GM12891 (cell line): Measurements from ENCODE around the gene SNTG2.

Source experiments
- POLR2A ChIP-seq: IDR thresholded peaks from 2 replicates; pipeline ENCODE4 v1.6.1; 2011; ENCODE audit warnings: low read depth, low read length, control low read depth
- POLR2AphosphoS5 ChIP-seq: IDR thresholded peaks from 2 replicates; pipeline ENCODE4 v1.6.1; 2011; ENCODE audit warnings: low read depth, low read length, control low read depth

DNA sequence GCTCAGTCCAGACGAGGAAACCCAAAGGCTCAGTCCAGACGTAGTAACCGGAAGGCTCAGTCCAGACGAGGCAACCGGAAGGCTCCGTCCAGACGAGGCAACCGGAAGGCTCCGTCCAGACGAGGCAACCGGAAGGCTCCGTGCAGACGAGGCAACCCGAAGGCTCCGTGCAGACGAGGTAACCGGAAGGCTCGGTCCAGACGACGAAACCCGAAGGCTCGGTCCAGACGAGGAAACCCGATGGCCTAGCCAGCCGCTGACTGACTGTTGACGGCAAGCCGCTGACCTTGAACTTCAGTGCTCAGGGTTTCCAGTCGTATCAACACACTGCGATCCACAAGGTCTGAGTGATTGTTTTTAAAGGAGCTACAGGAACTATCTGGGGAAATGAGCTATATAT is 312.0 kb downstream of the SNTG2 start:
- TF ChIP-seq POLR2AphosphoS5 (no peak), POLR2A (no peak)
